Activated CD8-positive, alpha-beta T cell treated with anti-CD3 and anti-CD28 coated beads for 36 hours (primary cell): ENCODE data around the gene GTPBP3. TPM values are rescaled to one million over a fixed set of nuclear protein-coding genes. Genes with fewer than 3 reads are reported as not detected.

Source experiments
- ATAC-seq: fragments of 200-7000 bp; cut with Tn5 transposase; one replicate; pipeline ENCODE4 v1.10.0; 2021; ENCODE audit warnings: mild to moderate bottlenecking, moderate library complexity
- CTCF ChIA-PET: fragments of 350-600 bp; sonication (Branson Sonifier 250); formaldehyde crosslinking; loops from one replicate; lab custom pipeline; 2021; ENCODE audit warnings: antibody characterized with exemption; lab: Charles Lee
- POLR2A ChIA-PET: fragments of 350-600 bp; sonication (Branson Sonifier 250); formaldehyde crosslinking; loops from one replicate; lab custom pipeline; 2021; ENCODE audit warnings: antibody characterized with exemption; lab: Charles Lee
- DNase-seq: peaks from one replicate; pipeline ENCODE4 v3.0.0-alpha.2; 2020
- H3K27ac Mint-ChIP-seq: one replicate; pipeline ENCODE4 v1.8.0; 2021; ENCODE audit warnings: mild to moderate bottlenecking, mixed read lengths
- H3K27me3 Mint-ChIP-seq: one replicate; pipeline ENCODE4 v1.8.0; 2021; ENCODE audit warnings: mixed read lengths
- H3K36me3 Mint-ChIP-seq: one replicate; pipeline ENCODE4 v1.8.0; 2021; ENCODE audit warnings: low read depth, mixed read lengths
- H3K4me1 Mint-ChIP-seq: one replicate; pipeline ENCODE4 v1.8.0; 2021; ENCODE audit warnings: low read depth, mixed read lengths
- H3K4me3 Mint-ChIP-seq: one replicate; pipeline ENCODE4 v1.8.0; 2021; ENCODE audit warnings: mild to moderate bottlenecking, moderate library complexity, mixed read lengths
- H3K9me3 Mint-ChIP-seq: one replicate; pipeline ENCODE4 v1.8.0; 2021; ENCODE audit warnings: mixed read lengths
- intact Hi-C: fragments of 100-400 bp; cut with micrococcal nuclease; formaldehyde crosslinking; loops from one replicate; pipeline ENCODE4 v1.10.0; 2022
- total RNA-seq, 2 experiments: library from RNA; stranded (reverse); gene quantifications; one replicate each; pipeline ENCODE4 v1.2.3, GENCODE V29; 2021
- TF ChIP-seq, protein P1 (sequence below): fragments of 200-600 bp; IDR thresholded peaks from one replicate; pipeline ENCODE4 v1.8.0; 2022; ENCODE audit warnings: antibody characterized with exemption, mild to moderate bottlenecking

Gene GTPBP3
- total RNA-seq, 2 experiments from 2014 or later: 43.8 to 45.4 TPM

GRCh38 chr19:17390665-17391370, 53.5 kb downstream of the GTPBP3 start:
- peak overlapping the region; percentile 81 for H3K4me3 Mint-ChIP-seq
- no peaks in the 10 kb centered on the region for H3K36me3 Mint-ChIP-seq
- peaks cover 17% of the 10 kb centered on the region for H3K4me1 Mint-ChIP-seq
- CTCF ChIA-PET: interaction anchor here (0.5 to 4.0 kb wide), 10 partner anchors 15 to 99 kb away, joined by 3 to 20 read pairs (median 4); partner anchors contain the start of genes ANO8, BST2, MRPL34 and MVB12A
- H3K27ac Mint-ChIP-seq: no peak overlapping the region
- POLR2A ChIA-PET: interaction anchor here (0.6 to 2.0 kb wide), 4 partner anchors 11 to 175 kb away, joined by 3 to 12 read pairs (median 3); partner anchors contain the start of gene BST2
- peak; percentile 99 for ATAC-seq
- TF ChIP-seq, protein P1, sequence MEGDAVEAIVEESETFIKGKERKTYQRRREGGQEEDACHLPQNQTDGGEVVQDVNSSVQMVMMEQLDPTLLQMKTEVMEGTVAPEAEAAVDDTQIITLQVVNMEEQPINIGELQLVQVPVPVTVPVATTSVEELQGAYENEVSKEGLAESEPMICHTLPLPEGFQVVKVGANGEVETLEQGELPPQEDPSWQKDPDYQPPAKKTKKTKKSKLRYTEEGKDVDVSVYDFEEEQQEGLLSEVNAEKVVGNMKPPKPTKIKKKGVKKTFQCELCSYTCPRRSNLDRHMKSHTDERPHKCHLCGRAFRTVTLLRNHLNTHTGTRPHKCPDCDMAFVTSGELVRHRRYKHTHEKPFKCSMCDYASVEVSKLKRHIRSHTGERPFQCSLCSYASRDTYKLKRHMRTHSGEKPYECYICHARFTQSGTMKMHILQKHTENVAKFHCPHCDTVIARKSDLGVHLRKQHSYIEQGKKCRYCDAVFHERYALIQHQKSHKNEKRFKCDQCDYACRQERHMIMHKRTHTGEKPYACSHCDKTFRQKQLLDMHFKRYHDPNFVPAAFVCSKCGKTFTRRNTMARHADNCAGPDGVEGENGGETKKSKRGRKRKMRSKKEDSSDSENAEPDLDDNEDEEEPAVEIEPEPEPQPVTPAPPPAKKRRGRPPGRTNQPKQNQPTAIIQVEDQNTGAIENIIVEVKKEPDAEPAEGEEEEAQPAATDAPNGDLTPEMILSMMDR: peak; percentile 78
- DNase-seq: peak; percentile 95
- peaks cover 3% of the 10 kb centered on the region for H3K9me3 Mint-ChIP-seq
- H3K27me3 Mint-ChIP-seq: peaks cover 5% of the 10 kb centered on the region
- intact Hi-C loops: no loop called here

DNA sequence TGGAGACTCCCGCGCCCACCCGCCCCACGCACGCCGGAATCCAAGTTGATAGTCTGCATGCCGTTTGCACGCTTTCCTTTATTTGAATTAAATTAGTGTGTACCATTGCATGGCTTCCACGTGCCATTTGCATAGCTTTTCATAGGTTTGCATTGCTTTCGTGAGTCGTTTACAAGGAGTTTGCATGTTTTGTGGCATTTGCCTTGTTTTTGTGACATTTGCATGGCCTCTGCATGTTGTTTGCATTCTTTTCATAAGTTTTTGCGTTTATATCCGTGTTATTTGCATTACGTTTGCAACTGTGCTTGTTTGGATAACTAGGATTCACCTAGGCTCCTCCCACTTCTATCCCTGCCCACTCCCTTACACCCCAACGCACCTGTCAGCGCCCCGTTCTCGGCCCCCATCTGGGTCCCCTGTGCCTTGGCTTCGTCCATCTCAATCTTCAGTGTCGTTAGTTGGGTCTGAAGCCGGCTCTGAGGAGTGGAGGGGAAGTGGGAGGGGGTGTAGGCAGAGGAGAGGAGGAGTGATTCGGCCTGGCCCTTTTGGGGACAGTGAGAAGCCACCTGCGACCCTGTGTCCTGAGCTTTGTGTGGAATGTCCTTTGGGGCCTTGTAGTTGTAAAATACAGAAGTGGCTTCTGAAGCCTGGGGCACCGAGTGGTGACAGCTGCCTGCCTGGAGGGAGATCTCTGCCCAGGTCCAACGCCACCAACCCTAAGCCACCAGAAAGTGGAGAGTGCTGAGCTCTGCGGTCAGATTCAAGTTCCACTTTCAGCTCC, 54.2 kb downstream of the GTPBP3 start:
- Mint-ChIP-seq H3K4me3 (peak overlapping the region; percentile 81), H3K27me3 (peaks cover 5% of the 10 kb centered on the region), H3K4me1 (peaks cover 17% of the 10 kb centered on the region), H3K27ac (no peak overlapping the region), H3K9me3 (peaks cover 3% of the 10 kb centered on the region), H3K36me3 (no peaks in the 10 kb centered on the region)
- DNase-seq (no peak), ATAC-seq (no peak)
- ChIA-PET CTCF (interaction anchor here (0.7 to 4.0 kb wide), 12 partner anchors 12 to 103 kb away, joined by 3 to 20 read pairs (median 4); partner anchors contain the start of genes ANO8, BST2, MRPL34 and MVB12A), POLR2A (interaction anchor here (0.7 to 2.0 kb wide), 6 partner anchors 14 to 176 kb away, joined by 3 to 12 read pairs (median 3); partner anchors contain the start of genes BST2 and TMEM221)
- TF ChIP-seq, protein P1: peak; percentile 7
- intact Hi-C loops: no loop called here

Other genes starting within 250 kb of the GTPBP3 start
- 10 to 100 TPM; 26.5 to 27.1 TPM for gene USE1, start 122.2 kb upstream of the GTPBP3 start, total RNA-seq
- gene OCEL1, start 111.3 kb upstream of the GTPBP3 start, total RNA-seq: 10 to 100 TPM; 20.1 TPM
- 1 to 10 TPM; 7.0 TPM for gene NR2F6, start 91.6 kb upstream of the GTPBP3 start, total RNA-seq
- gene USHBP1, start 72.8 kb upstream of the GTPBP3 start, total RNA-seq: under 1 TPM in 1 of 2 experiments, not detected in 1; 0.29 TPM
- 100 to 1,000 TPM; 105 to 106 TPM for gene BABAM1, start 70.1 kb upstream of the GTPBP3 start, total RNA-seq
- gene ANKLE1, start 55.7 kb upstream of the GTPBP3 start, total RNA-seq: 10 to 100 TPM; 15.9 to 18.4 TPM
- 1 to 10 TPM; 5.0 to 6.0 TPM for gene ABHD8, start 34.1 kb upstream of the GTPBP3 start, total RNA-seq
- 100 to 1,000 TPM; 101 to 107 TPM for gene MRPL34, start 31.7 kb upstream of the GTPBP3 start, total RNA-seq
- gene DDA1, start 28.0 kb upstream of the GTPBP3 start, total RNA-seq: 10 to 100 TPM; 25.4 to 33.2 TPM
- 1 to 10 TPM; 5.4 TPM for gene ANO8, start 2.7 kb upstream of the GTPBP3 start, total RNA-seq
- not detected for gene PLVAP, start 39.8 kb downstream of the GTPBP3 start, total RNA-seq
- gene CCDC194, start 56.6 kb downstream of the GTPBP3 start, total RNA-seq: 1 to 10 TPM in 1 of 2 experiments, under 1 TPM in 1; 0.78 to 1.3 TPM
- 10 to 100 TPM; 89.7 to 98.4 TPM for gene BST2, start 68.1 kb downstream of the GTPBP3 start, total RNA-seq
- gene MVB12A, start 82.5 kb downstream of the GTPBP3 start, total RNA-seq: 10 to 100 TPM; 28.1 to 31.8 TPM
- gene TMEM221, start 111.1 kb downstream of the GTPBP3 start, total RNA-seq: not detected
- not detected for gene NXNL1, start 123.4 kb downstream of the GTPBP3 start, total RNA-seq
- gene SLC27A1, start 133.0 kb downstream of the GTPBP3 start, total RNA-seq: 1 to 10 TPM; 3.5 to 3.6 TPM
- gene PGLS, start 174.1 kb downstream of the GTPBP3 start, total RNA-seq: 10 to 100 TPM; 58.0 to 58.9 TPM
- 10 to 100 TPM; 62.1 to 64.2 TPM for gene COLGALT1, start 218.1 kb downstream of the GTPBP3 start, total RNA-seq